ENCODE measurements around the gene TLCD3B.

Gene TLCD3B

DNA sequence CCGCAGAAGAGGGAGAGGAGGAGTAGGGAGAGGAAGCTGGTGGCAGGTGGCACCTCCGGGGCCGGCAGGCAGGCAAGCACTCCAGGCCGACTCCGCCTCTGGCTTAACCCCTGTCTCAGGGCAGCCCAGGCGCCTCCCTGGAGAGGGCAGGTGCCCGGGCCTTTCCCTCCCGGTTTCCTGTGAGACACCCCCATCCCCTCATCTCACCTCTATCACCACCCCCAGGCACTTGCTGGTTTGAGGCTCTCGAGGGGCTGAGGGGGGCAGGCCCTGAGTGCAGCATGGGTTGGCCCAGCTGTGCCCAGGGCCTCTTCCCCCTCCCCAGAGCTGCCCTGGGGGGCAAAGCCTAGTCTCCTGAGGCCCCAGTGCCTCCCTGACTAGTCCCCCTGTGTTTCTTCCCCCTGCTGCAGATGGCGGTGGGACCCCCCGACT, 26.2 kb downstream of the TLCD3B start:
- no peak for DNase-seq (ENCODE audit: low spot score)

DNA sequence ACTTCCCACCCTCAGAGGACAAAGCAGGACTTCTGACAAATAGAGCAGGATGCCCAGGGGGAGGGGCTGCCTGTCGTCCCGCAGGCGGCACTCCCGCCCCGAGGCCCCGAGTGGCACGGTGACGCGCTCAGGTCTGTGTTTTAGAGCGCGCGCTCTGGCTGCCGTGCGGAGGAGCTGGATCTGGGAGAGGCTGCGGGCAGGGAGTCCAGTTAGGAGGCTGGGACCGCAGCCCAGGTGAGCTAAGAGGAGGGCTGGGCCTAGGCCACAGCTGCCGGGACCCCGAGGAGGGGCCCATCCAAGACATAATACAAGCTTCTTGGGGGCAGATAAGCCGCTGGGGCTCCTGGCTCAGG, 26.7 kb downstream of the TLCD3B start:
- no peak for DNase-seq (ENCODE audit: low spot score)

DNA sequence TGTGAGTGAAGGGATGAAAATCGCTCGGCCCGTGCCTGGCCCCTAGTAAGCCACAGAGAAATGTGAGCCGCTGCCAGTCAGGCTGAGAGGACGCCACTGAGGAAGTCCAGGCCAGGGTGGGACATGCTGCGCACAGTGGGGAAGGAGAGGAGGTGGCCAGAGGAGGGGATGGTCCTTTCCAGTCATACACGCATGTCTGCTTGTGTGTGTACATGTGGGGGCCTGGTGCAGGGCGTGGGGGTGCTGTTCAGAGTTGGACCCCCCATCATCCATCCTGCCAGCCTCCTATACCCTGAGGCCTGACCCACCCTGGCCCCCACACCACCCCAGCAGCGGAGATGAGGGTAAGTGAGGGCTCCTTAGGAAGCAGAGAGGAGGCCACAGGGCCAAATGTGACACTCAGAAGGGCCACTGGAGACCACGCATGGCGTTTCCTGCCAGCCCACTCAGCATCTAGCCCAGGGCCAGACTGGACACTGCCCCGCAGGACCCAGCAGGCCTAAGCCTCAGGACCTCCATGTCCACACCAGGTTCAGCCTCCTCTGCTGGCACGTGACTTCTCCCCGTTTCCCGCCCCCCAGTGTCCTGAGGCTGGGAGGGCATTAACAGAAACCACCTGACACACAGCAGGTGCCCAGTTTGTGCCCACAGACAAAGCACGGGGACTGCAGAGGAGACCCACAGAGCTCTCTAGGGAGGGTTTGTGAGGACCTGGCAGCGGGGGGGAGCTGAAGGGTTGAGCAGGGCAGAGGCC, 27.2 kb downstream of the TLCD3B start:
- no peak for DNase-seq (ENCODE audit: low spot score)

DNA sequence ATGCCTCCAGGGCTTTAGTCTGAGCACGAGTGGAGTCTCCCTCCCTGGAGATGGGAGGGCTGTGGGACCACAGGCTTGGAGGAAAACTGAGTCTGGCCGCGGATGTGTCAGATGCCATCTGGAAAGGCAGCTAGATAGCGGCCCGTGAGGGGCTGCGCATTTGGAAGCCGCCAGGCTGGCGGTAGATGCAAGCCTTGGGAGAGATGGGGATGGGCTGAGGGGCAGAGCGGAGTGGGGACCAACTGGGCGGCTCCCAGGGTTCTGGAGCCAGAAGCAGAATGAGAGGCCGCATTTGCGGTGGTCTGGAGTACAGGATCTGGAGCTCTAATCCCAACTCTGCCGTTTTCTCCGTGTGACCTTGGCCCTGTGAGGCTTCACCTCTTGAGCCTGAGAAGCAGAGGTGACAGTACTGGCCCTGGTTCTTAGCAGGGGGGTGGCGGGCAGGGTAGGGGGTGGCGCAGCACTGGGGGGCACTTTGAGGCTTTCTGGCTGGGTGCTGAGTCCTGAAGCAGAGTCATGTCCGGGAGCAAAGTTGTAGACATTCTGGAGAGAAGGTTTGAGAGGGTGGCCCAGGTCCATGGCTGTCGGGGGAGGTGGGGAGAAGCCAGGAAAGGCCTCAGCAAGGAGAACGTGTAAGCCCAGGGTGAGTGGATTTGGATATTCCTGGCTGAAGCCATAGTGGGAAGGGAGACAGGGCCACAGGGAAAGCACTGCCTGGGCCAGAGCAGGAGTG, 28.3 kb downstream of the TLCD3B start:
- DNase-seq (ENCODE audit: low spot score): no peak

DNA sequence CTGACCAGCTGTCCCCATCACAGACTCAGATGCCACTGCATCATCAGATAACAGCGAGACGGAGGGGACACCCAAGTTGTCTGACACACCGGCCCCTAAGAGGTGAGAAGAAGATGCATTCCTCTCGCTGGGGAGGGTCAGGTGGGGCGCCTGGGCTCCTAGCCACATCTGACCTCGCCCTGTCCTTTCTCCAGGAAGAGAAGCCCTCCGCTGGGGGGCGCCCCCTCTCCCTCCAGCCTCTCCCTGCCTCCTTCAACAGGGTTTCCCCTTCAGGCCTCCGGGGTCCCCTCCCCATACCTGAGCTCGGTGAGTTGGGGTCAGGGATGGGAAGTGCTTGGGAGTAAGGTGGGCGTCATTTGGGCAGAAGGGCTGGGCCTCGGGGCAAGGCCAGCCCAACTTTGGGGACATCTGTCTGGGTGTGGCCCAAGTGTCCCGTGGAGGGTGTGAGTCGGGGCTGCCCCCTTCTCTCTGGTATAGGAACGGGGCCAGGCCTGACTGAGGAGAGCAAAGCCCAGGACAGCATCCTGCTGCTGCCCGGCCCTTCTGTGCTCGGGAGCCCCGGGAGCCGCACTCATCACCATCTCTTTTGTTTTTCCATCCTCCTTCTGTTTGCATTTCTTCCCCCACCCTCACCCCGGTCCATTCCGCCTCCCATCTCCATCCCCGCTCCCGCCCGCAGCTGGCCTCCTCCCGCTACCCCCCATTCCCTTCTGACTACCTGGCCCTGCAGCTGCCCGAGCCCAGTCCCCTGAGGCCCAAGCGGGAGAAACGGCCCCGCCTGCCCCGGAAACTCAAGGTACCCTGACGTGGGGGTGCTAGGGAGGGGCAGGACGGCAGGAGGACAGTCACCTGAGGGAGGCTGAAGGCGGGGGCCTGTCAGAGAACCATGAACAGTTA, 30.1 kb downstream of the TLCD3B start:
- DNase-seq (ENCODE audit: low spot score): no peak

DNA sequence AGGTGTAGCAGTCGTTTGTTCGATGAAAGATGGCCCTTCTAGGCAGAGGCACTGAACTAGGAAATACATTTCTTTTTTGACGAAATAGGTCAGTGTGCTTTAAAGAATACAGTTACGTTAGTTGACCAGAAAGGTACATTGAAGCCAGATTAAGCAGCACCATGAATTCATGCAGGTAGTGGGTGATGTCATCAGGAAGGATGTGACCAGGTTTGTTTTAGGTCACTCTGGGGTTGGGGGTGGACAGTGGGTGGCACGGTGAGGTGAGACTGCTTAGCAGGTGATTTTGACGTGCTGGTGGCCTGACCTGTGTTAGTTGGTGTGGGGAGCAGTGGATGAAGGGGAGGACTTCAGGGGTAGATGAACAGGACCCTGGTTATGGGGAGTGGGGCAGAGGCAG, 31.5 kb downstream of the TLCD3B start:
- no peak for DNase-seq (ENCODE audit: low spot score)

DNA sequence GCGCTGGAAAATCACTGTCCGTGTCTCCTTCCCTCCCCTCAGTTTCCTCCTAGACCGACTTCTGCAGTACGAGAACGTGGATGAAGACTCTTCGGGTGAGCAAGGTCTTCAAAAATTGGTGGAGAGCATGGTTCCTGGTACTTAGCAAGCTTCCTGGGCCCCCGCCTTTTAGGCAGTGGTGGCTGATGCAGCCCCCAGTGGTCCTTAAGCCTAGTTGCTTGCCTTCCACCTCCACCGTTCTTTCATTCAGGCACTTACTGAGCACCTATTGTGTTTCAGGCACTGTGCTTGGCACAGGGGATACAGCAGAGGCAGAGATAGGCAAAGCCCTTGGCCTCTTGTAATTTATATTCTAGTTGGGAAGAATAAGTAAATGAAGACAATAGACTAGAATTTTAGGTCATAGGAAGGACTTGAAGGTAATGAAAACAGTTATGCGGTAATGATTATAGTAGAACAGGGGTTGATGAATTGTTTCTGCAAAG, 34.3 kb downstream of the TLCD3B start:
- no peak for DNase-seq (ENCODE audit: low spot score)

DNA sequence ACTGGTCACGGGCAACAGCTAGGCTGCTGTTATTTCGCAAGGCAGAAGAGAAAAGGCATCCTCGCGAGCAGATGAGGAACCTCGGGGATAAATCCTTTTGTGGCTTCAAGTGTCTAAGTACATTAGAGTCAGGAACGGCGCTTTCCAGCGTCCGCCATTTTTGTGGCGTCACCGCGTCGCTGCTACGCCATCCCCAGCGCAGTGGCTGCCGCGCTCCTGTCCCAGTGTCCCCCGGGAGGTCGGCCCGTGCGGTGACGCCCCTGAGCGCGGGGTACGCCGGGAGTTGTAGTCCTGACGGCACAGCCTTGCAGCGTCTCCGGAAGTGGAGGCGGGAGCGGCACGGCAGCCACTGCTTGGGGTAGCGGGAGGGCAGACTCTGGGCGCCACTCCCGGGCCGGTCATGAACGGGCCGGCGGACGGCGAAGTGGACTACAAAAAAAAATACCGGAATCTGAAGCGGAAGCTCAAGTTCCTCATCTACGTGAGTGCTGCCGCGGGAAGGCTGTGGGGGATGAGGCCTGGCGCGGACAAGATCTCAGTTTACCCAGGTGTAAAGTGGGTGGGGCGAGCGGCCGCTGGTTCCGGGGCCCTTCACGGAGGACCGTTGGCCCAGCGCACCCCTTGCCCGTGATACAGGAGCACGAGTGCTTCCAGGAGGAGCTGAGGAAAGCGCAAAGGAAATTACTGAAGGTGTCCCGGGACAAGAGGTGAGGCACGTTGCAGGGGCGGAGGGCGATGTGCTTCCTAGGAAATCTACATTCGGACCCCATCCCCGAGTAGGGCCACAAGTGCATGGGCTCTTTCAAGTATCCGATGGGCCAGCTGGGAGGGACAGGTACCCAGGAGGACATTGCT, 34.9 kb downstream of the TLCD3B start, which contains the start of gene INO80E:
INO80E (plus strand) TSS at position 331 of the 855 bp plus-strand sequence; CDS start at position 401, 70 bp downstream.
- DNase-seq (ENCODE audit: low spot score): peak; percentile 98

DNA sequence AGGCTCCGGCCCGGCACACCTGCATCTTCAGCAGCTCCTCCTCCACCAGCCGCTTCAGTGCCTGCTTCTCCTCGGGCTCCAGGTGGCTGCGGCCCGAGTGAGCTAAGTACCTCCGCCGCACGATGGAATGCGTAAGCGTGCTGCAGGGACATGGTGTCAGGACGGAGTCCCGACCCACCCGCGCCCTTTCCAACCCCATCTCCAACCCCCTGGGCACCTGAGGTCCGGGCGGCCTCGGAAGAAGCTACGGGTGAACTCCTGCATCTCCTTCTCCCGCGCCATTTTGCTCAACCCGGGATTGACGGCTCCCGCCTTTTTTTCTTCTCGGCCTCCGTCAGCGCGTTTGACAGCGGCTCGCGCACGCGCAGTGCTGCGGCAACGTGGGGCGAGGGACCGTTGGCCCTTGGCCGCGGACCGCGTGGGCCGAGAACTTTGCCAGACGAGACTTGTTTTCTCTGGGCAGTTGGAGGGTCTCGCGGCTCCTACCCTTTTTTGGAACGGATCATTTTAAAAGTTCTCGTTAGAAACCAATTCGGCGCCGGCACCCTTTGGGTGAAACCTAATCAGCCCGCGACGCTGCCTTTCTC, 35.7 kb downstream of the TLCD3B start, which contains the start of gene HIRIP3:
HIRIP3 (minus strand) TSS at position 294 of the 587 bp plus-strand sequence; CDS start at position 282, 12 bp downstream.
- DNase-seq (ENCODE audit: low spot score): peak; percentile 85

DNA sequence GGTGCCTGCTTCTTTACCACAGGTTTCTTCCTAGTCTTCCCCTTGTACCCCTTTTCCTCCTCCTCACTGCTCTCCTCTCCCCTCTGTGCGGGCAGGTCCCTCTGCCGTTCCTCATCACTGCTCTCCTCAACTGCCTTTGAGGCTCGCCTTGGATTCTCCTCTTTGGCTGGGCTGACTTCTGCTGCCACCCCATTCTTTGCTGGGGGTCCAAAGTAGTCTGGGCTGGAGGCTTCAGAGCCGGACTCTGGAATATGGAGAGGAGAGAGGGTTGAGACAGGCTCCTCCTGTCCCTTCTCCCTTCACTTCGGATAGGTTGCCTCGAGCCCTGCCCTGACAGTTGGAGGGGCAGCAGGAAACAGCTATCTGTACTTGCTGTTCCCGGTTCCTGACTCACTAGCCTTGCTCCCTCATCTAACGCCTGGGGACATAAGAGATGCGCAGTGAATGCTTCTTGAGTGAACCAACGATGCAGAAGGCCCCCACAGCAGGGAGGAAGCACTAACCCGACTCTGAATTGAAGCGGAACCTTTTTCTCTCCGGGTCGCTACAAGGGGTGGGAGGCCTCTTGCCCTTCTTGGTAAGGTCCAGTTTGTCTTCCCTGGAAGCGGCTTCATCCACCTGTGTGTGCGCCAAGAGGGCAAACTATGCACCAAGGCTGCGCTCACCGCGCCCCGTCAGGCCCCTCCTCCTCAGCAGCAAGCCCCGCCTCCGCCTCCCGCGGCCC, 36.3 kb downstream of the TLCD3B start:
- DNase-seq (ENCODE audit: low spot score): peak; percentile 71

DNA sequence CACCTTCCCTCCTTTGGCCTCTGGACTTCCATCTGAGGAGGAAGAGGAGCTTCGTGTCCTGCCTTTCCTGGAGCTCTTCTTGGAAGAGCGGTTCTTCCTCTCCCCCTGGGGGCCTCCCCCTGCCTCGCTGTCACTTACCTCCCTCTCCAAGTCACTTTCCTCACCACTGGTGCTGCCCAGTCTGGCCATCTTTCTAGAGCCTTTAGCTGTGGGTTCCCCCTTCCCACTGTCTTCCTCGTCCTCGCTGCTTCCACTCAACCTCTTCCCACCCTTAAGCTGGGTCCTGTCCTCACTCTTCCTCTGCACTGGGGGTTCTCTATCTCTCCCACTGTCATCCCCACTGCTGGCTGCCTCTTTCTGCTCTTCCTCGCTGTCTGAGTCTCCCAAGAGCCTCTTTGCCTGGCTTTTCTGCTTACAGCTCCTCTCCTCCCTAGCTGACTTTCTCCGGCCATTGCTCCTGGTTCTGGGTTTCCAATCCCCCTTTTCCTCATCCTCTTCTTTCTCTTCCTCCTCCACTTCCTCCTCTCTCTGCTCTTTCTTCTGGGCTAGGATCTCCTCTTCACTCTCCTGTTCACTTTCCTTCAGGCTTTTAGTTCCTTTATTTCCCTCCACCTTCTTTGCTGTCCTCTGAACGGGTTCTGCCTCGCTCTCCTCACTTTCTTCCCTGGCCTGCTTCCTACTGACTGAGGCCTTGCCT, 37.0 kb downstream of the TLCD3B start:
- no peak for DNase-seq (ENCODE audit: low spot score)

DNA sequence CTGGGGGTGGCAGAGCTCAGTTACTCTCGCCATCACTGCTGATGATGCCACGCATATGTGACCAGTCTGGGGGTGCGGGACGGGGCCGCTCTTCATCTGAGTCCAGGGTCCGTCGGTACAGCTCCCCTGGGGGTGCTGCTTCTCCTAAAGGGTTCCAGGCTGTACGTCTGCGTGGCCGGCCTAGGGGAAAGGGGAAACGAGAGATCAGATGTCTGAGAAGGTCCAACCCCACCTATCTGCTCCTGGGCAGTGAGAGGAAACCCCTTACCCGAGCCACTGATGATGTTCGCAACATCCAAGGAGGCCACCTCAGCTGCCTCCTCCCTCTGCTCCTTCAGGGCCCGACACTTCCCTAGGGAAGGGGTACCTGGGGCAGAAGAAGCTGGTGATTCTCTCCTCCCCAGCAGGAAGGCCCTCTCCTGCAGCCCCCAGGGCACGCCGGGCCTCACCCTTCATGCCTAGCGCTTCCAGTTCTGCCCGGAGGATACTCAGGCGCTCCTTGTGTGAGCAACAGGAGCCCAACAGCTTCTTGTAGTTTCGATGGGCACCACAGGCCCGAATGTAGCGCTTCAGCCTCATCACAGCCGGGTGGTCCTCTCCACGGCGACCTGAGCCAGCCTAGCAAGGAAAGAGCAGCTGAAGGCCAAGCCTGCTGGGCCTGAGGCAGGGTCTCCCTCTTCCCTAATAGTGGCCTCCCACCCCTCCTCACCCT, 37.7 kb downstream of the TLCD3B start:
- no peak for DNase-seq (ENCODE audit: low spot score)

DNA sequence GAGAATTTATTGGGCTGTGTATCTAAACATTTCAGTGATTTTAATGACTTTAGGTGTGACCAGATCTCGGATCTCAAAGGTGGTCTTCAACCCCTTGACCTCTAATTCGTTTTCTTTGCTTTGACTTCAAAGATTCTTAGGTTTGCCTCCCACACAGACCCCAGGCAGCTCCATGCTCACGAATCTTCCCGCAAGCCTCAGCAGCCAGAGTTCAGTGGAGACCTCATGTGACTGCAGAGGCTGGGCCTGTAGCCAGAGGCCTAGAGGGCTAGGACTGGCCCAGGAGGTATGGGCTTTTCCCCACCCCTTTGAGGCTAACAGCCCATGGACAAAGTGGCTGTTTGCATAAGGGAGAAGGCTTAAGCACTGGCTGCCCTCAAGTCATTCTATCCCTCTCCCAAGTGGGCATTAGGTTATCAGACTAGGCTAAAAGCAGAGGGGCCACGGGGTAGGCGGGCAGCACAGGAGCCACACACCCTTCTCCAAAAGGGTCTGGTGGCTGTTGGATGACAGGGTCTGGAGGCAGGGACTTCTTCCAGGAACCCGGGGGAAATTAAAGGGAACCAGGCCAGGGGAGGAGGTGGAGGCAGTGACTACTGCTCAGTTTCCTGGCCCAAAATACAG, 38.6 kb downstream of the TLCD3B start:
- DNase-seq (ENCODE audit: low spot score): no peak

DNA sequence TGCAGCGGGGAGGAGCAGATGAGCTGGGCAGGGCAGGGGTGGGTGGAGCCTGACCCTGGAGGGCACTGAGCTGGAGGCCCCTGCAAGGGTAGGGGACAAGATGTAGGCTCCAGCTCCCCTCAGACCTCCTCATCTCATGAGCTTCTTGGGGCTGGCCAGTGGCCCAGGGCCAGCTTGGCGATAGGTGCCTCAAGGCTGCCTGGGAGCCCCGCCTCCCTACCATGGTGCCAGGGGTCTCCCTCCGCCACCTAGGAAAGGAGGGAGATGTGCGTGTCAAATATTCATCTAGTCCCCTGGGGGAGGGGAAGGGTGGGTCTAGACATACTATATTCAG, 39.5 kb downstream of the TLCD3B start:
- DNase-seq (ENCODE audit: low spot score): no peak

DNA sequence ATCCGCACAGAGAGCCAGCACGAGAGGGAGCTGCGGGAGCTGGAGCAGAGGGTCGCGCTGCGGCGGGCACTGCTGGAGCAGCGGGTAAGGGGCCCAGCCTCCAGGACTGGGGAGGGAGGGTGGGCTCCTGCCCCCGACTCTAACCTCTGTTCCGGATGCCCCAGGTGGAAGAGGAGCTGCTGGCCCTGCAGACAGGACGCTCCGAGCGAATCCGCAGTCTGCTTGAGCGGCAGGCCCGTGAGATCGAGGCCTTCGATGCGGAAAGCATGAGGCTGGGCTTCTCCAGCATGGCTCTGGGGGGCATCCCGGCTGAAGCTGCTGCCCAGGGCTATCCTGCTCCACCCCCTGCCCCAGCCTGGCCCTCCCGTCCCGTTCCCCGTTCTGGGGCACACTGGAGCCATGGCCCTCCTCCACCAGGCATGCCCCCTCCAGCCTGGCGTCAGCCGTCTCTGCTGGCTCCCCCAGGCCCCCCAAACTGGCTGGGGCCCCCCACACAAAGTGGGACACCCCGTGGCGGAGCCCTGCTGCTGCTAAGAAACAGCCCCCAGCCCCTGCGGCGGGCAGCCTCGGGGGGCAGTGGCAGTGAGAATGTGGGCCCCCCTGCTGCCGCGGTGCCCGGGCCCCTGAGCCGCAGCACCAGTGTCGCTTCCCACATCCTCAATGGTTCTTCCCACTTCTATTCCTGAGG, 40.0 kb downstream of the TLCD3B start:
- no peak for DNase-seq (ENCODE audit: low spot score)

DNA sequence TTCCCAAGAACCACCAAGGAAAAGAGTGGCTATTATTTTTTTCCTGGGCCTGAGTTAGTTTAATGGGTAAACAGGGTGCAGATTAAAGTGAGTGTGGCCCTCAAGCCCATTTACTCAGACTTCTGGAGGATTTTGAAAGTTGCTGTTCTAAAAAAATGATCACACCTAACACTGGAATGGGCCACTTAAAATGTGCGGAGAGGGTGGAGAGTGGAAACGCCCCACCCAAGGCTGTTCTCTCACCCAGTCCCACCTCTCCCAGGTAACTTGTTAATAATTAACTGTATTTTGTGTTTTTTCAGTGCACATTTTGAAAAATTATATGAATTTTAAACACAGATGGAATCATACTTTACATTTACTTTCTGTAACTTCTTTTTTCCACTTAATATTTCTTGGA, 41.0 kb downstream of the TLCD3B start:
- no peak for DNase-seq (ENCODE audit: low spot score)

DNA sequence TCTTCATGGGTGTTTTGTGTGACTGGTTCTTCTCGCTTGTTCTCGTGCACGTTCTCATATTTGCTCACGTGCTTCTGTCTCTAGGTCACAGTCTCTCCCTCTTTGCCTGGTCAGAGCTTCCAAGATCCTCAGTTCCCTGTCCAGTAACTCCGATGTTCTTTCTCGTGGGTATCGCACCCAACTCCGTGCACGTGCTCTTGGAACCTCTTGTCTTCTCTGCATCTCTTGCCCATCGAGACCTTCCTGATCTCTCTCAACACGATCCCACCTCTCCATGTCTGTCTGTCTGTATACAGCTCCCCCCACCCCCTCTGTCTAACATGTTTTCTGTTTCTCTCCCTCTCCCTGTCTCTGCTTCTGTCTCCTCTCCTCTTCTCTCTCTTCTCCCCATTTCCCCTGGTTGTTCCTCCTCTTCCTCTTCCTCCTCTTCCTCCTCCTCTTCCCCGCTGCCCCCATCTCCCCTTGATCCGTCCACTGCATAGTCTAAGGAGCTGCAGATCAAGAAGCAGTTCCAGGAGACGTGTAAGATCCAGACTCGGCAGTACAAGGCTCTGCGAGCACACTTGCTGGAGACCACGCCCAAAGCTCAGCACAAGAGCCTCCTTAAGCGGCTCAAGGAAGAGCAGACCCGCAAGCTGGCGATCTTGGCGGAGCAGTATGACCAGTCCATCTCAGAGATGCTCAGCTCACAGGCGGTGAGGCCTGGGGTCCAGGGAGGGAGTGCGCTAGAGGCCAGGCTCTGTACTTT, 41.8 kb downstream of the TLCD3B start:
- DNase-seq (ENCODE audit: low spot score): no peak
